ENCODE measurements around the gene RASD1. TPM values are rescaled to one million over a fixed set of nuclear protein-coding genes. Genes with fewer than 3 reads are reported as not detected.
A peak's percentile ranks its signal among the peaks of the same experiment; 100 is the strongest.

The RASD1 gene
- polyA plus RNA-seq, 1 experiment: 0.55 TPM

GRCh38 chr17:17511881-17512858, 16.0 kb upstream of the RASD1 start:
- ChIA-PET CTCF (interaction anchor here (1.1 to 2.3 kb wide), 4 partner anchors 15 to 157 kb away, joined by 3 to 10 read pairs (median 3); partner anchors contain the start of gene RASD1), POLR2A (interaction anchor here (0.6 to 3.1 kb wide), 4 partner anchors 13 to 80 kb away, joined by 3 to 39 read pairs (median 5); partner anchors contain the start of gene RASD1)
- Histone ChIP-seq H3K4me3 (ENCODE audit: low read depth, low read length) (no peak overlapping the region), H3K9me3 (ENCODE audit: control insufficient read depth, insufficient read depth, low read length) (no peaks in the 10 kb centered on the region; the same call in 1 of the 2 replicates), H3K27ac (ENCODE audit: low read depth, low read length) (no peak overlapping the region), H3K27me3 (ENCODE audit: control insufficient read depth, insufficient read depth, low read length) (no peaks in the 10 kb centered on the region)
- peak; percentile 75 for DNase-seq (ENCODE audit: low read depth, low spot score)
- no peak for TF ChIP-seq CTCF (IDR thresholded peaks at IDR 0.05; ENCODE audit: low read depth, low read length)

GRCh38 chr17:17511293-17511741, 15.1 kb upstream of the RASD1 start:
- POLR2A ChIA-PET: interaction anchor here (1.2 to 3.1 kb wide), 2 partner anchors 12 to 15 kb away, joined by 3 to 39 read pairs; partner anchors contain the start of gene RASD1
- H3K4me3 ChIP-seq (ENCODE audit: low read depth, low read length): no peak overlapping the region
- H3K9me3 ChIP-seq (ENCODE audit: control insufficient read depth, insufficient read depth, low read length): no peaks in the 10 kb centered on the region; the same call in 1 of the 2 replicates
- DNase-seq (ENCODE audit: low read depth, low spot score): no peak
- CTCF ChIA-PET: interaction anchor here (1.1 to 2.3 kb wide), 3 partner anchors 14 to 156 kb away, joined by 3 to 10 read pairs (median 7); partner anchors contain the start of gene RASD1
- H3K27me3 ChIP-seq (ENCODE audit: control insufficient read depth, insufficient read depth, low read length): no peaks in the 10 kb centered on the region
- H3K27ac ChIP-seq (ENCODE audit: low read depth, low read length): no peak overlapping the region
- no peak for TF ChIP-seq CTCF (IDR thresholded peaks at IDR 0.05; ENCODE audit: low read depth, low read length)

- Histone ChIP-seq H3K27me3 (ENCODE audit: control insufficient read depth, insufficient read depth, low read length) (no peaks in the 10 kb centered on the region), H3K4me3 (ENCODE audit: low read depth, low read length) (no peak overlapping the region), H3K9me3 (ENCODE audit: control insufficient read depth, insufficient read depth, low read length) (no peaks in the 10 kb centered on the region; the same call in 1 of the 2 replicates), H3K27ac (ENCODE audit: low read depth, low read length) (no peak overlapping the region)
- no peak for DNase-seq (ENCODE audit: low read depth, low spot score)
- TF ChIP-seq CTCF (IDR thresholded peaks at IDR 0.05; ENCODE audit: low read depth, low read length): no peak
- CTCF ChIA-PET: interaction anchor here (1.6 to 2.3 kb wide), 2 partner anchors 13 to 156 kb away, joined by 7 to 10 read pairs; no protein-coding TSS in a partner anchor
- POLR2A ChIA-PET: interaction anchor here (1.2 to 3.1 kb wide), 2 partner anchors 11 to 15 kb away, joined by 3 to 39 read pairs; partner anchors contain the start of gene RASD1
Observed at GRCh38 chr17:17510456-17511292, 14.5 kb upstream of the RASD1 start.

- H3K9me3 ChIP-seq (ENCODE audit: control insufficient read depth, insufficient read depth, low read length): no peaks in the 10 kb centered on the region; the same call in 1 of the 2 replicates
- no peak for TF ChIP-seq CTCF (IDR thresholded peaks at IDR 0.05; ENCODE audit: low read depth, low read length)
- no peak overlapping the region for H3K27ac ChIP-seq (ENCODE audit: low read depth, low read length)
- no peak overlapping the region for H3K4me3 ChIP-seq (ENCODE audit: low read depth, low read length)
- H3K27me3 ChIP-seq (ENCODE audit: control insufficient read depth, insufficient read depth, low read length): no peaks in the 10 kb centered on the region
- ChIA-PET POLR2A (interaction anchor here (3.1 kb wide), 1 partner anchor 14 kb away, joined by 39 read pairs; the partner anchor contains the start of gene RASD1), CTCF (interaction anchor here (1.5 to 2.3 kb wide), 3 partner anchors 13 to 155 kb away, joined by 5 to 10 read pairs (median 7); no protein-coding TSS in a partner anchor)
- DNase-seq (ENCODE audit: low read depth, low spot score): no peak
Observed at GRCh38 chr17:17509601-17510425, 13.6 kb upstream of the RASD1 start.
